ENCODE results near the gene OR4X1. TPM values are rescaled to one million over a fixed set of nuclear protein-coding genes. Genes with fewer than 3 reads are reported as not detected.
"Not testable (repeated sequence)": the region's sequence is repeated elsewhere in the genome, so short reads cannot be mapped to it uniquely, and the experiment has no call there.

The OR4X1 gene
- total and polyA plus RNA-seq, 10 of the 15 experiments (the other 5 are each of a cell fraction or from before 2014, with no cell fraction given), result not detected

- WGBS (ENCODE audit: insufficient coverage, insufficient replicate concordance, low lambda C conversion rate, missing lambda C conversion rate), result 36% methylated on average over 18 of the region's 18 CpGs
- Histone ChIP-seq H3K4me1 (ENCODE audit: control insufficient read depth, insufficient read depth, low read length) (no peaks in the 10 kb centered on the region), H3K27ac (ENCODE audit: control insufficient read depth, insufficient read depth) (no peak overlapping the region), H3K27me3 (replicated peaks in 1 of 2; ENCODE audit: control insufficient read depth in 2 of 2, insufficient read depth in 2 of 2, low read length in 1 of 2) (no peaks in the 10 kb centered on the region), H3K4me3 (no peak overlapping the region), H3K79me2 (ENCODE audit: control insufficient read depth, insufficient read depth, low read length) (no peaks in the 10 kb centered on the region), H4K20me1 (ENCODE audit: control insufficient read depth, insufficient read depth) (no peaks in the 10 kb centered on the region), H3K9ac (ENCODE audit: control insufficient read depth, insufficient read depth, low read length) (no peak overlapping the region), H3K9me3 (replicated peaks; ENCODE audit: control insufficient read depth, insufficient read depth, low read length) (no peaks in the 10 kb centered on the region; the same call in 2 of the 3 replicates), H3K4me2 (ENCODE audit: control insufficient read depth, insufficient read depth) (no peak overlapping the region), H3K36me3 (ENCODE audit: control insufficient read depth in 2 of 2, insufficient read depth in 2 of 2, low read length in 1 of 2) (no peaks in the 10 kb centered on the region), H2AFZ (ENCODE audit: control insufficient read depth, low read depth, low read length) (no peak overlapping the region)
- no peak for FAIRE-seq
- no peak for DNase-seq (ENCODE audit: low read depth, low spot score)
- ChIA-PET SMC1A (ENCODE audit: uncharacterized antibody, unreplicated experiment) (no interaction called here), RAD21 (ENCODE audit: unreplicated experiment) (no interaction called here), CTCF (interaction anchor here (1.2 kb wide), 1 partner anchor 16 kb away, joined by 3 read pairs; the partner anchor contains the start of gene OR4X2), POLR2A (no interaction called here)
- BruUV-seq (replicated peaks), result no TSS peak
- intact Hi-C loops (cut with micrococcal nuclease; ENCODE audit: unreplicated experiment) (no loop called here), in situ Hi-C loops (cut with MboI) (no loop called here)
- ATAC-seq, result no peak
- TF ChIP-seq ZNF274 (IDR thresholded peaks at IDR 0.05; ENCODE audit: insufficient read depth, insufficient read length) (no peak), TBL1XR1 (IDR thresholded peaks at IDR 0.05; ENCODE audit: low read depth, low read length) (no peak)
Measured at GRCh38 chr11:48228761-48229160, 34.9 kb upstream of the OR4X1 start.

GRCh38 chr11:48230057-48230456 lies 33.6 kb upstream of the OR4X1 start:
- CTCF ChIA-PET, result interaction anchor here (1.2 kb wide), 1 partner anchor 14 kb away, joined by 3 read pairs; the partner anchor contains the start of gene OR4X2
- H4K20me1 ChIP-seq (ENCODE audit: control insufficient read depth, insufficient read depth); H3K27ac ChIP-seq (ENCODE audit: control insufficient read depth, insufficient read depth); H3K27me3 ChIP-seq (replicated peaks in 1 of 2; ENCODE audit: control insufficient read depth in 2 of 2, insufficient read depth in 2 of 2, low read length in 1 of 2); H3K79me2 ChIP-seq (ENCODE audit: control insufficient read depth, insufficient read depth, low read length); H3K4me2 ChIP-seq (ENCODE audit: control insufficient read depth, insufficient read depth); SMC1A ChIA-PET (ENCODE audit: uncharacterized antibody, unreplicated experiment); RAD21 ChIA-PET (ENCODE audit: unreplicated experiment); DNase-seq (ENCODE audit: low read depth, low spot score); in situ Hi-C loops (cut with MboI); FAIRE-seq; H3K9me3 ChIP-seq (replicated peaks; ENCODE audit: control insufficient read depth, insufficient read depth, low read length); H3K9ac ChIP-seq (ENCODE audit: control insufficient read depth, insufficient read depth, low read length); intact Hi-C loops (cut with micrococcal nuclease; ENCODE audit: unreplicated experiment); H3K4me3 ChIP-seq; H2AFZ ChIP-seq (ENCODE audit: control insufficient read depth, low read depth, low read length); ATAC-seq; BruUV-seq (replicated peaks); POLR2A ChIA-PET; H3K36me3 ChIP-seq (ENCODE audit: control insufficient read depth in 2 of 2, insufficient read depth in 2 of 2, low read length in 1 of 2); H3K4me1 ChIP-seq (ENCODE audit: control insufficient read depth, insufficient read depth, low read length): not testable (repeated sequence)
- 42% methylated on average over 11 of the region's 11 CpGs for WGBS (ENCODE audit: insufficient coverage, insufficient replicate concordance, low lambda C conversion rate, missing lambda C conversion rate)

Data from GM12878 (cell line).